Sigmoid colon (tissue), 4 donors: ENCODE results near the gene OSBP2.

Experiments used
- POLR2A ChIP-seq, 2 donors: fragments of 450-650 bp; IDR thresholded peaks; one replicate each; pipeline ENCODE4 v1.6.1; 2016; ENCODE audit warnings: antibody characterized with exemption in 2 of 2, mild to moderate bottlenecking in 2 of 2, moderate library complexity in 2 of 2
- POLR2AphosphoS5 ChIP-seq, 4 donors: sonication (generic); formaldehyde crosslinking; IDR thresholded peaks; one replicate each; pipeline ENCODE4 v1.6.1; 2017; ENCODE audit warnings: antibody characterized with exemption in 4 of 4

DNA sequence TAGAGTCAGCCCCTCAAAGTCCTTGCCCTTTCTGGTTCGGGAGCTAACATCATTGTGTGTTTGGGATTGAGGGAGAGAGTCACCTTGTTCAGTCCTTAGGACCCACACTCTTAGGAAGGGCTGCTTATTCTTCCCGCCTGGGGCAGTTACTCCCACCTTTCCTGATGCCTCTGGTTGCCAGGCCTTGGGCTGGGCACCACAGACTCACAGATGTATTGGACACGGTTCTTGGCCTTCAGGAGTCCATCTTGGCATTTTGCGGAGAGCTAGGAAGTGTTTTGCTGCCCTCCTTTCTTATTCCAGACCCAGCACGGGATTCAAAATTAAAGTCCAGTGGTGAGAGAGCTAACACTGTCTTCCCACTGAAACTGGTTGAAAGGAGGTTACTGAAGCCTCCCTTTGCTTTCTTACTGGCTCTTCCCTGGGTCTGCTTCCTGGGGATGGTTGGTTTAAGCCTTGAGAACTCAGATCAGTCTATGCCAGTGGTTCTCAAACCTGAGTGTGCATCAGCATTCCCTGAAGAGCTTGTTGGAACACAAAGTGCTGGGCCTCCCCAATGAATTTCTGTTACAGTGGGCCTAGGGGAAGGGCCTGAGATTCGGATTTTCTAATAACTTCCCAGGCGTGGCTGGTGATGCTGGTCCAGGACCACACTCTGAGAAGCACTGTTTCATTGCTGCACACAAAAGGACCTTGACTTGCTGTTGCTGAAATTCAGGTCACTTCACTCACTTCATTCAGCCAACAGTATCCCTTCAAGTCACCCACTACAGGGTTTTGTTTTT is 1.4 kb downstream of the OSBP2 start:
- TF ChIP-seq POLR2A (IDR thresholded peaks at IDR 0.05): no peak
- no peak for TF ChIP-seq POLR2AphosphoS5 (IDR thresholded peaks at IDR 0.05)
